Neural cell (in vitro differentiated cells): Measurements from ENCODE around the gene CHST2. TPM values are rescaled to one million over a fixed set of nuclear protein-coding genes. Genes with fewer than 3 reads are reported as not detected.

Source experiments
- H2AFZ ChIP-seq: fragments of 200-600, 300-800 bp; sonication (generic), shearing (Covaris generic); 2 replicates; pipeline ENCODE4 v1.6.0; 2014; ENCODE audit warnings: low read depth, mild to moderate bottlenecking, antibody characterized with exemption, low read length, moderate library complexity
- H3F3A ChIP-seq: fragments of 200-600 bp; shearing (Covaris generic); 2 replicates; pipeline ENCODE4 v1.6.1; 2016; ENCODE audit warnings: mild to moderate bottlenecking, moderate library complexity, mixed read lengths, antibody characterized with exemption, low read length; ENCODE audit not compliant: insufficient read depth, poor library complexity, severe bottlenecking
- H3K27ac ChIP-seq: fragments of 200-600, 300-800 bp; sonication (generic), shearing (Covaris generic); 2 replicates; pipeline ENCODE4 v1.5.1; 2014; ENCODE audit warnings: mild to moderate bottlenecking, low read length, moderate library complexity
- H3K27me3 ChIP-seq: fragments of 300-800, 200-600 bp; sonication (generic), shearing (Covaris generic); 2 replicates; pipeline ENCODE4 v1.6.0; 2014; ENCODE audit warnings: mild to moderate bottlenecking, low read depth, low read length, moderate library complexity; ENCODE audit not compliant: insufficient read depth
- H3K36me3 ChIP-seq: fragments of 300-800, 200-600 bp; sonication (generic), shearing (Covaris generic); 2 replicates; pipeline ENCODE4 v1.5.1; 2014; ENCODE audit warnings: mild to moderate bottlenecking, antibody characterized with exemption, low read length, moderate library complexity; ENCODE audit not compliant: insufficient read depth
- H3K4me2 ChIP-seq: fragments of 300-800, 200-600 bp; sonication (generic), shearing (Covaris generic); 2 replicates; pipeline ENCODE4 v1.6.0; 2014; ENCODE audit warnings: mild to moderate bottlenecking, low read length
- H3K4me3 ChIP-seq: fragments of 300-800, 200-600 bp; sonication (generic), shearing (Covaris generic); 2 replicates; pipeline ENCODE4 v1.5.1; 2014; ENCODE audit warnings: mild to moderate bottlenecking, low read length, moderate library complexity
- H3K79me2 ChIP-seq: fragments of 200-600 bp; shearing (Covaris generic); replicated peaks from 2 replicates; pipeline ENCODE4 v1.6.0; 2014; ENCODE audit warnings: mild to moderate bottlenecking, low read length, moderate library complexity; ENCODE audit not compliant: insufficient read depth
- H3K9ac ChIP-seq: fragments of 300-800, 200-600 bp; sonication (generic), shearing (Covaris generic); 2 replicates; pipeline ENCODE4 v1.6.1; 2016; ENCODE audit warnings: mild to moderate bottlenecking, low read length, mixed read lengths
- H3K9me2 ChIP-seq: fragments of 200-600 bp; shearing (Covaris generic); 2 replicates; pipeline ENCODE4 v1.6.1; 2016; ENCODE audit warnings: mild to moderate bottlenecking, low read length, mixed read lengths; ENCODE audit not compliant: insufficient read depth
- H3K9me3 ChIP-seq: fragments of 200-600, 300-800 bp; sonication (generic), shearing (Covaris generic); 2 replicates; pipeline ENCODE4 v1.6.1; 2016; ENCODE audit warnings: mild to moderate bottlenecking, mixed run types, low read length, moderate library complexity, mixed read lengths
- H4K20me1 ChIP-seq: fragments of 200-600 bp; shearing (Covaris generic); 2 replicates; pipeline ENCODE4 v1.6.1; 2016; ENCODE audit warnings: mild to moderate bottlenecking, mixed run types; ENCODE audit not compliant: insufficient read depth
- CTCF ChIP-seq: fragments of 450-650 bp; IDR thresholded peaks from 2 replicates; pipeline ENCODE4 v1.5.1; 2014; ENCODE audit warnings: antibody characterized with exemption, mild to moderate bottlenecking, moderate library complexity; ENCODE audit not compliant: poor library complexity, severe bottlenecking
- EP300 ChIP-seq: fragments of 450-650 bp; conservative IDR thresholded peaks from 2 replicates; pipeline ENCODE4 v1.6.1; 2014; ENCODE audit warnings: antibody characterized with exemption, mild to moderate bottlenecking, moderate library complexity; ENCODE audit not compliant: poor library complexity, severe bottlenecking
- EZH2 ChIP-seq: fragments of 200-600, 300-800 bp; shearing (Covaris generic), sonication (generic); IDR thresholded peaks from 2 replicates; pipeline ENCODE4 v1.6.1; 2014; ENCODE audit warnings: antibody characterized with exemption, low read length, borderline replicate concordance, mild to moderate bottlenecking; ENCODE audit not compliant: insufficient read depth, poor library complexity, severe bottlenecking
- MXI1 ChIP-seq: fragments of 450-650 bp; conservative IDR thresholded peaks from 2 replicates; pipeline ENCODE4 v1.6.1; 2014; ENCODE audit warnings: antibody characterized with exemption, mild to moderate bottlenecking; ENCODE audit not compliant: poor library complexity, severe bottlenecking
- RAD21 ChIP-seq: fragments of 450-650 bp; conservative IDR thresholded peaks from 2 replicates; pipeline ENCODE4 v1.6.1; 2014; ENCODE audit warnings: antibody characterized with exemption, mild to moderate bottlenecking, moderate library complexity
- REST ChIP-seq: IDR thresholded peaks from 2 replicates; pipeline ENCODE4 v1.6.1; 2012; ENCODE audit warnings: borderline replicate concordance
- SMC3 ChIP-seq: fragments of 450-650 bp; conservative IDR thresholded peaks from 2 replicates; pipeline ENCODE4 v1.6.1; 2014; ENCODE audit warnings: antibody characterized with exemption, mild to moderate bottlenecking, moderate library complexity; ENCODE audit not compliant: poor library complexity
- TAF1 ChIP-seq: IDR thresholded peaks from 2 replicates; pipeline ENCODE4 v1.6.1; 2012; ENCODE audit warnings: low read depth
- polyA plus RNA-seq: library from polyadenylated mRNA; depleted of rRNA; stranded (reverse); fragments of >200 nt; gene quantifications from 2 replicates; pipeline ENCODE4 v1.2.3, GENCODE V29; 2014

Gene CHST2
- polyA plus RNA-seq, 1 donor from 2014 or later, result 5.0 TPM

- Histone ChIP-seq H3K79me2 (no peaks in the 10 kb centered on the region), H3K4me3 (no peak overlapping the region), H2AFZ (no peak overlapping the region), H3K27me3 (no peaks in the 10 kb centered on the region), H3F3A (no peaks in the 10 kb centered on the region), H3K36me3 (no peaks in the 10 kb centered on the region), H3K9me2 (no peaks in the 10 kb centered on the region), H3K4me2 (no peak overlapping the region), H3K9ac (no peak overlapping the region), H4K20me1 (no peaks in the 10 kb centered on the region), H3K9me3 (no peaks in the 10 kb centered on the region), H3K27ac (no peak overlapping the region)
- TF ChIP-seq TAF1 (no peak), REST (no peak)
Observed at GRCh38 chr3:143078883-143079282, 40.7 kb upstream of the CHST2 start.

- no peaks in the 10 kb centered on the region for H4K20me1 ChIP-seq
- H3K4me3 ChIP-seq, result no peak overlapping the region
- no peak overlapping the region for H3K27ac ChIP-seq
- no peak overlapping the region for H2AFZ ChIP-seq
- no peak overlapping the region for H3K4me2 ChIP-seq
- H3K27me3 ChIP-seq, result no peaks in the 10 kb centered on the region
- H3K79me2 ChIP-seq, result no peaks in the 10 kb centered on the region
- no peaks in the 10 kb centered on the region for H3K9me2 ChIP-seq
- H3F3A ChIP-seq, result no peaks in the 10 kb centered on the region
- no peaks in the 10 kb centered on the region for H3K36me3 ChIP-seq
- TF ChIP-seq RAD21, result no peak
- TF ChIP-seq CTCF, result no peak
- TF ChIP-seq EP300, result no peak
- no peak for TF ChIP-seq TAF1
- no peak for TF ChIP-seq MXI1
- TF ChIP-seq SMC3, result no peak
- no peak for TF ChIP-seq REST
- TF ChIP-seq EZH2, result no peak
- no peaks in the 10 kb centered on the region for H3K9me3 ChIP-seq
- no peak overlapping the region for H3K9ac ChIP-seq
Observed at GRCh38 chr3:143080196-143080595, 39.4 kb upstream of the CHST2 start.
